Neutrophil (primary cell): ENCODE results near the gene RPLP1.

Experiments
- H3K27ac ChIP-seq: fragments of 200-600 bp; sonication (generic); 2 replicates; pipeline ENCODE4 v1.5.1; 2016; ENCODE audit warnings: mild to moderate bottlenecking, moderate library complexity
- H3K27me3 ChIP-seq: fragments of 200-600 bp; sonication (generic); 2 replicates; pipeline ENCODE4 v1.6.0; 2016; ENCODE audit warnings: mild to moderate bottlenecking
- H3K36me3 ChIP-seq: fragments of 200-600 bp; sonication (generic); 2 replicates; pipeline ENCODE4 v1.5.1; 2017
- H3K4me1 ChIP-seq, 2 experiments: fragments of 200-600 bp in 1 of 2; sonication (generic) in 1 of 2; 1 replicate in 1 of 2; 2 replicates in 1 of 2; pipeline versions ENCODE4 v1.5.1 to v1.6.1; 2013 to 2016; ENCODE audit warnings: low read depth in 1 of 2, low read length in 1 of 2, mild to moderate bottlenecking in 1 of 2, moderate library complexity in 1 of 2; ENCODE audit not compliant: control insufficient read depth in 1 of 2, insufficient read depth in 1 of 2
- H3K4me3 ChIP-seq, 2 experiments: fragments of 200-600 bp in 1 of 2; sonication (generic) in 1 of 2; 1 replicate in 1 of 2; 2 replicates in 1 of 2; pipeline ENCODE4 v1.5.1; 2013 to 2016; ENCODE audit warnings: low read depth in 1 of 2, low read length in 1 of 2, mild to moderate bottlenecking in 1 of 2, moderate library complexity in 1 of 2
- H3K9me3 ChIP-seq: fragments of 200-600 bp; sonication (generic); 2 replicates; pipeline ENCODE4 v1.5.1; 2016
- CTCF ChIP-seq: fragments of 200-600 bp; sonication (generic); IDR thresholded peaks from 2 replicates; pipeline ENCODE4 v1.5.1; 2016; ENCODE audit warnings: antibody characterized with exemption

RPLP1 gene

GRCh38 chr15:69501456-69501855 is 48.8 kb downstream of the RPLP1 start:
- Histone ChIP-seq H3K4me3 (no peak overlapping the region), H3K27me3 (no peaks in the 10 kb centered on the region), H3K9me3 (no peaks in the 10 kb centered on the region), H3K4me1 (no peaks in the 10 kb centered on the region), H3K27ac (no peak overlapping the region), H3K36me3 (no peaks in the 10 kb centered on the region)
- no peak for TF ChIP-seq CTCF

GRCh38 chr15:69502470-69503045 is 49.9 kb downstream of the RPLP1 start:
- TF ChIP-seq CTCF: no peak
- Histone ChIP-seq H3K4me1 (no peaks in the 10 kb centered on the region), H3K9me3 (no peaks in the 10 kb centered on the region), H3K4me3 (no peak overlapping the region), H3K27ac (no peak overlapping the region), H3K27me3 (no peaks in the 10 kb centered on the region), H3K36me3 (no peaks in the 10 kb centered on the region)

- no peak overlapping the region for H3K27ac ChIP-seq
- H3K4me3 ChIP-seq: no peak overlapping the region
- TF ChIP-seq CTCF: no peak
- no peaks in the 10 kb centered on the region for H3K27me3 ChIP-seq
- no peaks in the 10 kb centered on the region for H3K36me3 ChIP-seq
- no peaks in the 10 kb centered on the region for H3K9me3 ChIP-seq
- H3K4me1 ChIP-seq: no peaks in the 10 kb centered on the region
Measured at GRCh38 chr15:69504352-69505040, 51.9 kb downstream of the RPLP1 start.
